Measurements from ENCODE around the gene NRL.

- no peak for TF ChIP-seq CTCF (IDR thresholded peaks at IDR 0.05)
- TF ChIP-seq BHLHE40 (IDR thresholded peaks at IDR 0.05; ENCODE audit: low read depth, low read length): no peak
- TF ChIP-seq REST (IDR thresholded peaks at IDR 0.05): no peak
- TF ChIP-seq ELK1 (IDR thresholded peaks at IDR 0.05; ENCODE audit: low read depth, low read length): no peak
- TF ChIP-seq NR3C1 (IDR thresholded peaks at IDR 0.05): no peak
- TF ChIP-seq EP300 (IDR thresholded peaks at IDR 0.05): no peak
- TF ChIP-seq PBX3 (IDR thresholded peaks at IDR 0.05): no peak
- TF ChIP-seq HDAC2 (IDR thresholded peaks at IDR 0.05): no peak
- no peak for TF ChIP-seq MYC (IDR thresholded peaks at IDR 0.05; ENCODE audit: borderline replicate concordance, low read length)
These were observed 39.9 kb downstream of the NRL start for GRCh38 chr14:24074625-24075484.
